GM12865 (cell line): ENCODE data around the gene TSHB.

Source experiments
- DNase-seq: peaks from one replicate; pipeline ENCODE4 v3.0.0; 2010; ENCODE audit warnings: low read depth
- H3K4me3 ChIP-seq: 2 replicates; pipeline ENCODE4 v1.5.1; 2011; ENCODE audit warnings: mild to moderate bottlenecking, low read depth, low read length, control low read depth
- CTCF ChIP-seq: IDR thresholded peaks from 2 replicates; pipeline ENCODE4 v1.5.1; 2011; ENCODE audit warnings: low read length, control low read depth, low read depth, inconsistent platforms; ENCODE audit not compliant: insufficient read depth; ENCODE audit errors: missing control alignments

Gene TSHB

GRCh38 chr1:115029526-115029925, at the start of gene TSHB:
Gene TSHB (plus strand): TSS chr1:115029826. CDS start chr1:115033363, 3,537 bp downstream.
- no peak for DNase-seq

GRCh38 chr1:114982251-114982650, 47.4 kb upstream of the TSHB start:
- no peak overlapping the region for H3K4me3 ChIP-seq
- DNase-seq = no peak
- TF ChIP-seq CTCF = no peak

More at GRCh38 chr1:115029526-115029925, at the start of gene TSHB:
- no peak within 1 kb of the TSS for H3K4me3 ChIP-seq
- TF ChIP-seq CTCF = no peak

GRCh38 chr1:114986286-114986685, 43.3 kb upstream of the TSHB start:
- DNase-seq = no peak

GRCh38 chr1:114988095-114988494, 41.5 kb upstream of the TSHB start:
- no peak for DNase-seq
- TF ChIP-seq CTCF = no peak
- no peak overlapping the region for H3K4me3 ChIP-seq

More at GRCh38 chr1:114986286-114986685, 43.3 kb upstream of the TSHB start:
- no peak for TF ChIP-seq CTCF
- no peak overlapping the region for H3K4me3 ChIP-seq

- DNase-seq = no peak
- TF ChIP-seq CTCF = no peak
- H3K4me3 ChIP-seq = no peak overlapping the region
These were observed 31.9 kb upstream of the TSHB start for GRCh38 chr1:114997510-114998289.

- no peak for DNase-seq
- H3K4me3 ChIP-seq = no peak overlapping the region
- no peak for TF ChIP-seq CTCF
These were observed 23.4 kb upstream of the TSHB start for GRCh38 chr1:115006191-115006590.

- TF ChIP-seq CTCF = no peak
- H3K4me3 ChIP-seq = no peak overlapping the region
- no peak for DNase-seq
These were observed 17.6 kb upstream of the TSHB start for GRCh38 chr1:115012006-115012405.
